A673 (cell line): ENCODE measurements around the gene CTNNA2.

ENCODE experiments used
- EZH2 ChIP-seq: fragments of 200-600 bp; sonication (generic); IDR thresholded peaks from 2 replicates; pipeline ENCODE4 v1.6.1; 2017; ENCODE audit warnings: borderline replicate concordance, low read depth, mild to moderate bottlenecking, mixed read lengths, antibody characterized with exemption, low read length; ENCODE audit not compliant: poor library complexity, severe bottlenecking
- TF ChIP-seq, protein P1 (sequence below): fragments of 300-800, 200-600 bp; sonication (generic); conservative IDR thresholded peaks from 2 replicates; pipeline ENCODE4 v1.5.1; 2017; ENCODE audit warnings: low read depth, mild to moderate bottlenecking, antibody characterized with exemption, low read length, moderate library complexity, mixed read lengths

DNA sequence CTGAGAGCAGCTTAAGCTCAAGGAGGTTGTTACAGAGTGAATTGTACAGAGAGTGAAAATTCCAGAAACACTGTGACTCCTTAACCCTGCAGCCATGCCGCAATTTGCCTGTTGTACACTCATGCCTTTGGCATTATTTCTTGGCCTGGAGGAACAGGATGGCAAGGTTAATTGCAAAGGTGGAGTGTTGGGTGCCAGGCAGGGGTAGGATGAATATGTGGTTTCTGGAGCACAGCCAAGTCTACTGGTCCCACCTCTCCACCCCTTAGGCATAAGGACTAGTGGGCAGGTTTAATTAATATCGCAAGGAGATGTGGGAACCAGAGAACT, 541.5 kb downstream of the CTNNA2 start:
- no peak for TF ChIP-seq EZH2
- TF ChIP-seq, protein P1, sequence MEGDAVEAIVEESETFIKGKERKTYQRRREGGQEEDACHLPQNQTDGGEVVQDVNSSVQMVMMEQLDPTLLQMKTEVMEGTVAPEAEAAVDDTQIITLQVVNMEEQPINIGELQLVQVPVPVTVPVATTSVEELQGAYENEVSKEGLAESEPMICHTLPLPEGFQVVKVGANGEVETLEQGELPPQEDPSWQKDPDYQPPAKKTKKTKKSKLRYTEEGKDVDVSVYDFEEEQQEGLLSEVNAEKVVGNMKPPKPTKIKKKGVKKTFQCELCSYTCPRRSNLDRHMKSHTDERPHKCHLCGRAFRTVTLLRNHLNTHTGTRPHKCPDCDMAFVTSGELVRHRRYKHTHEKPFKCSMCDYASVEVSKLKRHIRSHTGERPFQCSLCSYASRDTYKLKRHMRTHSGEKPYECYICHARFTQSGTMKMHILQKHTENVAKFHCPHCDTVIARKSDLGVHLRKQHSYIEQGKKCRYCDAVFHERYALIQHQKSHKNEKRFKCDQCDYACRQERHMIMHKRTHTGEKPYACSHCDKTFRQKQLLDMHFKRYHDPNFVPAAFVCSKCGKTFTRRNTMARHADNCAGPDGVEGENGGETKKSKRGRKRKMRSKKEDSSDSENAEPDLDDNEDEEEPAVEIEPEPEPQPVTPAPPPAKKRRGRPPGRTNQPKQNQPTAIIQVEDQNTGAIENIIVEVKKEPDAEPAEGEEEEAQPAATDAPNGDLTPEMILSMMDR: no peak
